Osteoblast (primary cell): Measurements from ENCODE around the gene CTDP1. TPM values are rescaled to one million over a fixed set of nuclear protein-coding genes. Genes with fewer than 3 reads are reported as not detected.

Experiments
- DNase-seq: peaks from one replicate; pipeline ENCODE4 v3.0.0; 2011; ENCODE audit warnings: low spot score, mixed read lengths; ENCODE audit not compliant: insufficient read length; ENCODE audit errors: missing footprints
- H2AFZ ChIP-seq: 2 replicates; pipeline ENCODE4 v1.6.0; 2011; ENCODE audit warnings: mild to moderate bottlenecking, low read length
- H3K27ac ChIP-seq: 2 replicates; pipeline ENCODE4 v1.5.1; 2011; ENCODE audit warnings: mild to moderate bottlenecking, low read depth, low read length, moderate library complexity
- H3K27me3 ChIP-seq: 2 replicates; pipeline ENCODE4 v1.6.0; 2012; ENCODE audit warnings: mild to moderate bottlenecking, control low read depth, inconsistent platforms, low read length, moderate library complexity; ENCODE audit not compliant: insufficient read depth
- H3K36me3 ChIP-seq: 2 replicates; pipeline ENCODE4 v1.5.1; 2011; ENCODE audit warnings: mild to moderate bottlenecking, low read length, control low read depth, moderate library complexity; ENCODE audit not compliant: insufficient read depth
- H3K4me1 ChIP-seq: 2 replicates; pipeline ENCODE4 v1.5.1; 2011; ENCODE audit warnings: mild to moderate bottlenecking, low read length, control low read depth, moderate library complexity; ENCODE audit not compliant: insufficient read depth
- H3K4me2 ChIP-seq: 2 replicates; pipeline ENCODE4 v1.6.0; 2011; ENCODE audit warnings: mild to moderate bottlenecking, low read length; ENCODE audit not compliant: insufficient read depth
- H3K4me3 ChIP-seq: fragments of 200-600 bp; sonication (generic); 3 replicates; pipeline ENCODE4 v1.5.1; 2012; ENCODE audit warnings: mild to moderate bottlenecking, low read length, inconsistent platforms; ENCODE audit not compliant: insufficient read depth
- H3K79me2 ChIP-seq: 2 replicates; pipeline ENCODE4 v1.6.0; 2012; ENCODE audit warnings: mild to moderate bottlenecking, low read length, control low read depth, inconsistent platforms; ENCODE audit not compliant: insufficient read depth
- H3K9me3 ChIP-seq: 2 replicates; pipeline ENCODE4 v1.5.1; 2011; ENCODE audit warnings: low read depth, low read length, control low read depth
- H4K20me1 ChIP-seq: 2 replicates; pipeline ENCODE4 v1.6.0; 2012; ENCODE audit warnings: mild to moderate bottlenecking, low read length, control low read depth; ENCODE audit not compliant: insufficient read depth
- total RNA-seq: library from RNA; depleted of rRNA; stranded (reverse); fragments of >200 nt; gene quantifications from 2 replicates; pipeline ENCODE4 v1.2.3, GENCODE V29; 2012
- TF ChIP-seq, protein P1 (sequence below): IDR thresholded peaks from 2 replicates; pipeline ENCODE4 v1.5.1; 2011; ENCODE audit warnings: mild to moderate bottlenecking, low read depth, low read length, moderate library complexity; ENCODE audit errors: extremely low read depth

The CTDP1 gene
- total RNA-seq, 1 donor, result 26.8 TPM

DNA sequence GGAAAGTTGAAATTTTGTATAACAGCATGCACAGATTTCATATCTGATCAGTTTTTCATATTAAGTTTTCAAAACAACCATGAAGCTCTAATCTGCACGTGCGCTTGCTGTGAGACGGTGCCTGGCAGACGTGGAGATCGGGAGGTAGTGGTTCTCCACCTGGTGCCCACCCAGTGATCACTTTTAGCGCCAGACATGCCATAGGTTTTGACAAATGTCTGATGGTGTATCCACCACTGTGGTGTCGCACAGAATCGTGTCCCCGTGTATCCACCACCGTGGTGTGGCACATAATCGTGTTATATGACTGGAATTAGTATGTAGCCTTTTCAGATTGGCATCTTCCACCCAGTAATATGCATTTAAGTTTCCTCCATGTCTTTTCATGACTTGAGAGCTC, 77.2 kb downstream of the CTDP1 start:
- Histone ChIP-seq H4K20me1 (peaks cover 4% of the 10 kb centered on the region), H3K9me3 (no peaks in the 10 kb centered on the region), H3K79me2 (no peaks in the 10 kb centered on the region), H3K4me2 (no peak overlapping the region), H2AFZ (no peak overlapping the region), H3K4me1 (no peaks in the 10 kb centered on the region), H3K27me3 (no peaks in the 10 kb centered on the region), H3K4me3 (no peak overlapping the region), H3K36me3 (peaks cover 15% of the 10 kb centered on the region), H3K27ac (no peak overlapping the region)
- TF ChIP-seq, protein P1, sequence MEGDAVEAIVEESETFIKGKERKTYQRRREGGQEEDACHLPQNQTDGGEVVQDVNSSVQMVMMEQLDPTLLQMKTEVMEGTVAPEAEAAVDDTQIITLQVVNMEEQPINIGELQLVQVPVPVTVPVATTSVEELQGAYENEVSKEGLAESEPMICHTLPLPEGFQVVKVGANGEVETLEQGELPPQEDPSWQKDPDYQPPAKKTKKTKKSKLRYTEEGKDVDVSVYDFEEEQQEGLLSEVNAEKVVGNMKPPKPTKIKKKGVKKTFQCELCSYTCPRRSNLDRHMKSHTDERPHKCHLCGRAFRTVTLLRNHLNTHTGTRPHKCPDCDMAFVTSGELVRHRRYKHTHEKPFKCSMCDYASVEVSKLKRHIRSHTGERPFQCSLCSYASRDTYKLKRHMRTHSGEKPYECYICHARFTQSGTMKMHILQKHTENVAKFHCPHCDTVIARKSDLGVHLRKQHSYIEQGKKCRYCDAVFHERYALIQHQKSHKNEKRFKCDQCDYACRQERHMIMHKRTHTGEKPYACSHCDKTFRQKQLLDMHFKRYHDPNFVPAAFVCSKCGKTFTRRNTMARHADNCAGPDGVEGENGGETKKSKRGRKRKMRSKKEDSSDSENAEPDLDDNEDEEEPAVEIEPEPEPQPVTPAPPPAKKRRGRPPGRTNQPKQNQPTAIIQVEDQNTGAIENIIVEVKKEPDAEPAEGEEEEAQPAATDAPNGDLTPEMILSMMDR, result no peak
- DNase-seq, result peak; percentile 47

- Histone ChIP-seq H3K4me1 (no peaks in the 10 kb centered on the region), H3K4me3 (no peak overlapping the region), H3K36me3 (no peaks in the 10 kb centered on the region), H3K79me2 (no peaks in the 10 kb centered on the region), H3K9me3 (no peaks in the 10 kb centered on the region), H3K27ac (no peak overlapping the region), H3K4me2 (no peak overlapping the region), H2AFZ (no peak overlapping the region), H4K20me1 (no peaks in the 10 kb centered on the region), H3K27me3 (no peaks in the 10 kb centered on the region)
- DNase-seq, result no peak
- TF ChIP-seq, protein P1, result no peak
Observed at GRCh38 chr18:79760348-79760747, 80.7 kb downstream of the CTDP1 start.

GRCh38 chr18:79760881-79761280, 81.3 kb downstream of the CTDP1 start:
- Histone ChIP-seq H3K4me1 (peaks cover 4% of the 10 kb centered on the region), H3K4me2 (no peak overlapping the region), H3K27me3 (no peaks in the 10 kb centered on the region), H3K79me2 (no peaks in the 10 kb centered on the region), H3K36me3 (no peaks in the 10 kb centered on the region), H4K20me1 (no peaks in the 10 kb centered on the region), H2AFZ (no peak overlapping the region), H3K9me3 (no peaks in the 10 kb centered on the region), H3K4me3 (no peak overlapping the region), H3K27ac (no peak overlapping the region)
- TF ChIP-seq, protein P1, result no peak
- DNase-seq, result peak; percentile 73

GRCh38 chr18:79763407-79763806, 83.8 kb downstream of the CTDP1 start:
- Histone ChIP-seq H4K20me1 (no peaks in the 10 kb centered on the region), H3K27ac (no peak overlapping the region), H3K27me3 (no peaks in the 10 kb centered on the region), H3K9me3 (peaks cover 2% of the 10 kb centered on the region), H2AFZ (no peak overlapping the region), H3K4me1 (peaks cover 6% of the 10 kb centered on the region), H3K79me2 (no peaks in the 10 kb centered on the region), H3K4me2 (no peak overlapping the region), H3K4me3 (no peak overlapping the region), H3K36me3 (no peaks in the 10 kb centered on the region)
- TF ChIP-seq, protein P1, result no peak
- no peak for DNase-seq
